NCI-H748 treated with DMSO at 0.1 percent for 48 hours (cell line): ENCODE measurements around the gene UNC79.
"Not testable (repeated sequence)": the region's sequence is repeated elsewhere in the genome, so short reads cannot be mapped to it uniquely, and the experiment has no call there.

ENCODE experiments used
- DNase-seq: peaks from one replicate; lab custom pipeline; 2025; lab: John Stamatoyannopoulos, UW

Gene UNC79

DNA sequence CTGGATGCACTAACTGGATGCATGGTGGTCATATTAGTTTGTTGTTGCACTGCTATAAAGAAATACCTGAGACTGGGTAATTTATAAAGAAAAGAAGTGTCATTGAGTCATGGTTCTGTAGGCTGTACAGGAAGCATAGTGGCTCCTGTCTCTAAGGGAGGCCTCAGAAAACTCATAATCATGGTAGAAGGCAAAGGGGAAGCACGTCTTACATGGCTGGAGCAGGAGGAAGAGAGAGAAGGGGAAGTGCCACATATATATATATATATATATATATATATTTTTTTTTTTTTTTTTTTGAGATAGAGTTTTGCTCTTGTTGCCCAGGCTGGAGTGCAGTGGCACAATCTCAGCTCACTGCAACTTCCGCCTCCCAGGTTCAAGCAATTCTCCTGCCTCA, 62.9 kb downstream of the UNC79 start:
- not testable (repeated sequence) for DNase-seq

DNA sequence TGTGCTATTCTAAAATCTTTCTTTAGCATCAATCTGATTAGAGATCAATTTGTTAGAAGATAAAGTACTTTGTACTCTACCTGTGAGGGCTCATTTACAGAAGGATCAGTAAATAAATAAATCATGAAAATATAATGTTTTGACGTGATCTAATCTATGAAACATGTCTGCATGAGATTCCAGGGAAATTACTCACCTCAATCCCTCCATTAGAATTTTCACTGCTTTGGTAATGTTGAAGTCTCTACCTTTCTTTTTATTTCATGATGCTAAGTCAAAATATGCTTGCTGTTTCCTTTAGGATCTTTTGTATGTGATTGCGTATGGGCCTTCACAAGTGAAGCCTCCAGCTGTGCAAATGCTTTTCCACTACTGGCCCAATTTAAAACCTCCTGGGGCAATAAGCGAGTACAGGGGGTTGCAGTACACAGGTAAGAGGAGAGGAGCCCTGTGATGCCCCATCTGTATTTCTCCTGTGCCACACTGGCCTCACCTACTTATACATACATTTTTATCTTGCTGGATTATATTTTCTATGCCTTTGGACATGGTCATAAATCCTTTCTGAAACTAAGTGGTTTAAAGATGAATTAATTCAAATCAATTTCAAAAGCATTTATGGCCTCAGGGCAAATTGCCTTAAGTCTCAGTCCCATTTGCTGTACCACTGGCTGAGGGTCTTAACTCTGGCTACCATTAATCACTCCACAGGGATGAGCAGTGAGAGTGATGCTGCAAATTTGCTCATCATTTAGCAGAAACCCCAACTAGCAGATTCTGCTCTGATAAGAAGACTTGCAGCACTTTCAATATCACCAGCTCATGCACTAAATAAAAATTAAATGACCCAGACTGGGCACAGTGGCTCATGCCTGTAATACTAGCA, 66.4 kb downstream of the UNC79 start:
- DNase-seq = no peak

DNA sequence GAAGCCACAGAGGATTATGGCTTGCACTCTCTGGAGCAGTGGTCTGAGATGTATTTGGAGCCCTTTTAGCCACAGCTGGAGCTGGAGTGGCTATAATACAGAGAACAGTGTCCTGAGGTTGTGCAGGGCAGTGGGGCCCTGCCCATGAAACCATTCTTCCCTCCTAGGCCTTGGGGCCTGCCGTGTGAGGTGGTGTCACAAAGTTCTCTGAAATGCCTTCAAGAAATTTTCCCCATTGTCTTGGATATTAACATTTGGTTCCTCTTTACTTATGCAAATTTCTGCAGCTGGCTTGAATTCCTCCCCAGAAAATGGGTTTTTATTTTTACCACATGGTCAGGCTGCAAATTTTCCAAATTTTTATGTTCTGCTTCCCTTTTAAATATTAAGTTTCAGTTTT, 79.3 kb downstream of the UNC79 start:
- DNase-seq = no peak

- no peak for DNase-seq
These were observed 80.3 kb downstream of the UNC79 start for GRCh38 chr14:93511001-93511400.

DNA sequence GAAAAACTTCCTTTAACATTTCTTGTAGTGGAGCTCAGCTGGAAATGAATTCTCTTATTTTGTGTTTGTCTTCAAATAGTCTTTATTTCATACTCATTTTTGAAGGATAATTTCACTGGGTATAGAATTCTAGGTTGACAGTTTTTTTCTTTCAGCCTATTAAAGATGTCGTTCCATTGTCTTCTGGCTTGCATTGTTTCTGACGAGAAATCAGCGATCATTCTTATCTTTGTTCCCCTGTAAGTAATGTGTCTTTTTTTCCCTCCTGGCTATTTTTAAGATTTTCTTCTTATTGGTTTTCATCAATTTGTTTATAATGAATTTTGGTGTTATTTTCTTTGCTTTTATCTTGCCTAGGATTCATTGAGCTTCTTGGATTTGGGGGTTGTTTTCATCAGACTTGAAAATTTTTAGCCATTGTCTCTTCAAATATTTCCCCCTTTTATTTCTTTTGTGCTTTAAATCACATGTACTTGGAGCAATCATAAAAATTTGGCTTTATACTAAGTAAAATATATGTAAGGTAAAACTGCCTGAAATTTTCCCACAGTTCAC, 89.4 kb downstream of the UNC79 start:
- no peak for DNase-seq

DNA sequence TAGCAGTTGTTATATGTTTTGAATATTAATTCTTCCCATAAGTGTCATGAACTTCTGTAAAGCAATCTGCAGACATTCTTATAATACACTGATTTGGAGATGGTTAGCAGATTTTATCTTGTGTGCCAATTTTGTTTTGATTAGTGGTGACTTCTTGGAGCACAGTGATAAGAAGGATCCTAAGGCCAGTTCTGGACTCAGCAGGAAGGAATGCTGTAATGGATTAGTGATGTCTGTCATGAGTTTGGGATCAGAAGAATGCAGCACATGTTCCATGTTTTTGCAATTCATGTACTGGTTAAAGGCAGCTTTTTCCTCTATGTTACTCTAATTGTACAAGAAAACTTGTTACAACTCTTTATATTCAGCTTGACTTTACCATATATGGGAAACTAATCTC, 91.5 kb downstream of the UNC79 start:
- no peak for DNase-seq

DNA sequence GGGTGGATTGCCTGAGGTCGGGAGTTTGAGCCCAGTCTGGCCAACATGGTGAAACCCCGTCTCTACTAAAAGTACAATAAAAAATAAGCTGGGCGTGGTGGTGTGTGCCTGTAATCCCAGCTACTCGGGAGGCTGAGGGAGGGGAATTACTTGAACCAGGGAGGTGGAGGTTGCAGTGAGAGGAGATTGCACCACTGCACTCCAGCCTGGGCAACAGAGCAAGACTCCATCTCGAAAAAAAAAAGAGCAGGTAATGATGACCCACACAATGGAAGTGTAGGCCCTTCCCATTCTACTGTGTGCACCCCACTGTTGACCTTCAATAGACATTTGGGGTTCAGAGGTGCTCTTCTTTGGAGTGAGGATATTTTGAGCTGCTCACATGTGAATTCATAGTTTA, 94.5 kb downstream of the UNC79 start:
- not testable (repeated sequence) for DNase-seq

GRCh38 chr14:93525696-93526451, 95.1 kb downstream of the UNC79 start:
- DNase-seq = no peak

GRCh38 chr14:93527203-93527607, 96.5 kb downstream of the UNC79 start:
- no peak for DNase-seq

- DNase-seq = no peak
These were observed 98.3 kb downstream of the UNC79 start for GRCh38 chr14:93528884-93529558.

DNA sequence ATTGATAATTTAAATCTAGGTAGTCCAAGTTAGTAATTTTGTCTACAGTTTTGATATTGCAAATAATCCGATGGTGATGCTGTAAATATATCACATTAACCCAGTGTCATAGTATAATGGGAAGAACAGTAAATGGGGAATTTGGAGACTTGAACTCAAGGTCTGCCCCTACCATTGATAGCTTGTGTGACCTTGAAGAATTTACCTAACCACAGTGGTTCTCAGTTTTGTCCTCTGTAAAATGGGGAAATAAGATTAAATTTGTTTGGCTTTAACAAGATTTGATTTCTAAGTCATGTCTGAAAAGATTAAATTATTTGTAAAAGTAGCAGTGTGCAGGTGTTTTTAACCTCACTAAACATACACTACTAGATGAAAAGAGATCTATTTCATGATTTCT, 100.9 kb downstream of the UNC79 start:
- DNase-seq = no peak

DNA sequence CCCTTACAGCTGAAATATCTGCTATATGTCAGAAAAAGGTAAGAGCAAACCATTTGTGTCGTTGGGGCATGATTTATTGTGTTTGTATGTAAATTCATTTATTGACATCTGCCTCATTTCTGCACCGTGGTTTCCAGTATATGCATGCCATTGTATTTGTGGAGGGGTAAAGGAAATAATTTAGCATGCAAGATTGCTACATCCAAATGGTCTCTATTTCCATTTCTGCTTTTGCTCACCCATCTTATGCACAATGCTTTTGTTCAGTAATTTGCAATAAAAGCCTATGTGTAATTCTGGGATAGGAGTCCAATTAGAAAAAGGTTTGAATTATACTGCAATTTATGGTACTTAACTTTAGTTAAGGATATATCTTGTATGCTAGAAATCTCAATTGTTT, 101.8 kb downstream of the UNC79 start:
- no peak for DNase-seq

DNA sequence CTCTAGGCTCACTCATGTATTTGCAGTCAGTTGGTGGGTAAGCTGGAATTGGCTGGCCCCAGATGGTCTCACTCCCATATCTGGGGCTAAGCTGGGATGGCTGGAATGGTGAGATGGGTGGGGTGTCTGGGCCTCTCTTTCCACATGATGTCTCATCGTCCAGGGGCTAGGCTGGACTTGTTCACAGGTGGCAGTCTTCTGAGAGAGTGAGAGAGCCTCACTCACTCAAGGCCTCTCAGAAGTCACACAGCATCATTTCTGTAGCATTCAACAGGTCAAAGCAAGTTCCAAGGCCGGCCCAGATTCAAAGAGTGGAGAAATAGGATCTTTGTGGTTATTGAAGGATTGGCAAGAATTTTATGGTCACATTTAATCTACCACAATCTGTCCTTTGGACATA, 102.7 kb downstream of the UNC79 start:
- no peak for DNase-seq

- DNase-seq = no peak
These were observed 103.1 kb downstream of the UNC79 start for GRCh38 chr14:93533842-93534241.

DNA sequence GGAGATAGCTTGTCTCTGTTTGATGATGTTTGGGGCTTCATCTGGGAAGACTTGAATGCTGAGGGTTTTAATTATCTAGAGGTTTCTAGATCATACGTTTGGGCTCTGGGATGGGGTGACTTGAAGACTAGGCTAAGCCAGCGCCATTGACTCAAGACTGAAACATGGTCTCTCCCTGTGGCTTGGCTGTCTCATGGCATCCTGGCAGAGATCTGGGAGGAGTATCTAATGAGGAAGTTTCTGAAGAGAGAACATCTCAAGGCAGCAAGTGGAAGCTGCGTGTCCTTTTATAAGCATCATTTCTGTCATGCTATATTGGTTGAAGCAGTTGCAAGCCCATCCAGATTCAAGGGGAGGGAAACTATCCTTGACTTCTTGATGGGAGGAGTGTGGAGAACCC, 104.8 kb downstream of the UNC79 start:
- no peak for DNase-seq

DNA sequence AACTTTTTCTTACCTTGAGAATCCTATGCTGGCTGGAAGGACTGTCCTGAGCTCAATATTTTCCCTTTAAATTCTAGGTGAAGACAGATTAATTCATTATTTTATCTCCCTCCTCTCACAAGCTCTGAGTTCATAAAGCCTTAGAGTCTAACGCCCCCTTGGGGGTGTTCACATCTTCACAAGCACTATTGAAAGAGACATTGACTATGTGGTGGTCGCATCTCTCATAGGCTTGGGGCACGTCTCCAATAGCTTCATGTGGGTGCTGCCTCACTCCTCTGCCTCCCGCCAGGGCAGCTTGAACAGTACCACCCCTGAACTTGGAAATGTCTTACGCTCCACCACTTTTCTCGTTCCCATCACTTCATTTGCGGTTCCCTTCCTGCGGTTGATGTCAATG, 106.2 kb downstream of the UNC79 start:
- no peak for DNase-seq

- no peak for DNase-seq
These were observed 107.2 kb downstream of the UNC79 start for GRCh38 chr14:93537951-93538350.

DNA sequence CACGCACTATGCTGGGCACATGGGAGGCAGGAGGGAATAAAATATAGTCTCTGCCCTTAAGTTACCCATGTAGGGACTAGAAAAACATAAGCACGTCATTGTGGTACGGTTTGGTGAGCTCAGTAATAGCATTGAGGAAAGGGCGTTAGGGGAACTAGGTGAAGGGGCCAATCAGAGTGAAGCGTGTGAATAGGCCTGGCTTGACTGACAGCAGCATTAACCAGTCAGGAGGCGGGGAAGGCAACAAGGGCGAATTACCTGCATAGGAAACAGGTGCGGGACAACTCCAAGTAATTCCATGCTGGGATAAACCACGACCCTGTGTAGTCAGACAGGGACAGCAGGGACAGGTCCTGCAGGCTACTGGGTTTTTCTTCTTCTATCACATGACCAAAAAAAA, 107.7 kb downstream of the UNC79 start:
- no peak for DNase-seq

GRCh38 chr14:93540235-93540634, 109.5 kb downstream of the UNC79 start:
- no peak for DNase-seq

DNA sequence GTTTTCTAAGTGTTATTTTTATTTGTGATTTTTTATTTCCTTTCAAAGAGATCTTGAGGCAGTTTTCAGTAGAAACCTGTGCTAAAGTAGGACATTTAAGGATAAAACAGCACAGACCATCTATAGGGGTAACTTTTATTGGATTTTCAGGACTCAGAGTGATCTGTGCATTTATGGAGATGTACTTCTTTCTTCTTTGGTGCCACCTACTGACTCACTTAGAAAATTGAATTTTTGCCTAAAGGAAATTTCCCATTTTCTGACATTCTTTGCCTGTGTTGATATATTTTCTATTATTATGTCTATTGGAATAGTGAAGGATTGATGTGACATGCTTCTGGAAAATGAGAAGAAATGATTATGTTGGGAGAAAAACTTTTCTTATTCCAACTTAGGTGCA, 113.0 kb downstream of the UNC79 start:
- DNase-seq = peak; percentile 45

GRCh38 chr14:93544212-93544611, 113.5 kb downstream of the UNC79 start:
- DNase-seq = no peak

- DNase-seq = no peak
These were observed 115.9 kb downstream of the UNC79 start for GRCh38 chr14:93546642-93547041.
